Activated naive CD4-positive, alpha-beta T cell (primary cell): Measurements from ENCODE around the gene UGT1A9.

Experiments used
- DNase-seq, 4 experiments: peaks; one replicate each; lab custom pipeline; 2025; lab: John Stamatoyannopoulos, UW

Gene UGT1A9

GRCh38 chr2:233798335-233799086 lies 126.8 kb downstream of the UGT1A9 start:
- no peak for DNase-seq

GRCh38 chr2:233799087-233799665 lies 127.5 kb downstream of the UGT1A9 start:
- no peak for DNase-seq

GRCh38 chr2:233799716-233800115 lies 128.0 kb downstream of the UGT1A9 start:
- DNase-seq = no peak

- DNase-seq = no peak
Measured at GRCh38 chr2:233800208-233800607, 128.5 kb downstream of the UGT1A9 start.

- no peak for DNase-seq
Measured at GRCh38 chr2:233801357-233802131, 129.8 kb downstream of the UGT1A9 start.

- no peak for DNase-seq
Measured at GRCh38 chr2:233802132-233802815, 130.6 kb downstream of the UGT1A9 start.

GRCh38 chr2:233803292-233803911 lies 131.7 kb downstream of the UGT1A9 start:
- no peak for DNase-seq

GRCh38 chr2:233803994-233804393 lies 132.3 kb downstream of the UGT1A9 start:
- DNase-seq = no peak

GRCh38 chr2:233807215-233807865 lies 135.6 kb downstream of the UGT1A9 start:
- no peak for DNase-seq

GRCh38 chr2:233807966-233808935 lies 136.6 kb downstream of the UGT1A9 start:
- no peak for DNase-seq

- no peak for DNase-seq
Measured at GRCh38 chr2:233810385-233810784, 138.7 kb downstream of the UGT1A9 start.

- no peak for DNase-seq
Measured at GRCh38 chr2:233811087-233811486, 139.4 kb downstream of the UGT1A9 start.

- no peak for DNase-seq
Measured at GRCh38 chr2:233811732-233812131, 140.0 kb downstream of the UGT1A9 start.

GRCh38 chr2:233813236-233814055 lies 141.7 kb downstream of the UGT1A9 start:
- DNase-seq = no peak

- no peak for DNase-seq
Measured at GRCh38 chr2:233814056-233814835, 142.5 kb downstream of the UGT1A9 start.

- no peak for DNase-seq
Measured at GRCh38 chr2:233815861-233816260, 144.2 kb downstream of the UGT1A9 start.

GRCh38 chr2:233816334-233816733 lies 144.6 kb downstream of the UGT1A9 start:
- DNase-seq = no peak

- no peak for DNase-seq
Measured at GRCh38 chr2:233816771-233817170, 145.1 kb downstream of the UGT1A9 start.
